ENCODE data around the gene LINGO1. TPM values are rescaled to one million over a fixed set of nuclear protein-coding genes. Genes with fewer than 3 reads are reported as not detected.

Gene LINGO1
- total and polyA plus RNA-seq, 9 of the 15 experiments (the other 6 are each of a cell fraction or from before 2014, with no cell fraction given), result 0.07 to 15.3 (median 2.1) TPM

- TF ChIP-seq SNRNP70 (optimal IDR thresholded peaks at IDR 0.05; ENCODE audit: low read depth, low read length) (no peak), HDAC2 (IDR thresholded peaks at IDR 0.05) (0 out of 2 replicates have a peak, but pooled peaks have one; percentile 17), MLLT1 (IDR thresholded peaks at IDR 0.05) (no peak), ZBTB9 (CRISPR knock-in tag; IDR thresholded peaks at IDR 0.05) (no peak), ZNF699 (CRISPR knock-in tag; IDR thresholded peaks at IDR 0.05; ENCODE audit: insufficient replicate concordance) (no peak), POLR2AphosphoS2 (IDR thresholded peaks at IDR 0.05; ENCODE audit: low read length) (no peak), TCFL5 (CRISPR knock-in tag; conservative IDR thresholded peaks at IDR 0.05) (no peak), ZNF75A (CRISPR knock-in tag; IDR thresholded peaks at IDR 0.05) (no peak), MAFF (IDR thresholded peaks at IDR 0.05; ENCODE audit: low read length) (no peak), BCLAF1 (IDR thresholded peaks at IDR 0.05; ENCODE audit: borderline replicate concordance in 1 of 2, control insufficient read depth in 1 of 2, low read depth in 2 of 2, low read length in 1 of 2) (no peak), IRF2 (CRISPR knock-in tag; IDR thresholded peaks at IDR 0.05) (no peak)
These were observed 11.6 kb downstream of the LINGO1 start (continued) for GRCh38 chr15:77620960-77621647.
